Neuron (in vitro differentiated cells): ENCODE results near the gene ADORA3.

Source experiments
- H2AFZ ChIP-seq: one replicate; pipeline ENCODE4 v1.6.1; 2013; ENCODE audit warnings: low read depth, mild to moderate bottlenecking, inconsistent platforms, low read length, moderate library complexity
- H3K27me3 ChIP-seq: one replicate; pipeline ENCODE4 v1.6.1; 2013; ENCODE audit warnings: low read length; ENCODE audit not compliant: insufficient read depth
- H3K36me3 ChIP-seq: one replicate; pipeline ENCODE4 v1.6.1; 2013; ENCODE audit warnings: low read length; ENCODE audit not compliant: insufficient read depth
- H3K4me1 ChIP-seq: one replicate; pipeline ENCODE4 v1.6.1; 2013; ENCODE audit warnings: low read length; ENCODE audit not compliant: insufficient read depth
- H3K4me3 ChIP-seq: 2 replicates; pipeline ENCODE4 v1.5.1; 2013; ENCODE audit warnings: mild to moderate bottlenecking, low read length, moderate library complexity
- H3K9me3 ChIP-seq: one replicate; pipeline ENCODE4 v1.6.1; 2013; ENCODE audit warnings: low read length

Gene ADORA3

DNA sequence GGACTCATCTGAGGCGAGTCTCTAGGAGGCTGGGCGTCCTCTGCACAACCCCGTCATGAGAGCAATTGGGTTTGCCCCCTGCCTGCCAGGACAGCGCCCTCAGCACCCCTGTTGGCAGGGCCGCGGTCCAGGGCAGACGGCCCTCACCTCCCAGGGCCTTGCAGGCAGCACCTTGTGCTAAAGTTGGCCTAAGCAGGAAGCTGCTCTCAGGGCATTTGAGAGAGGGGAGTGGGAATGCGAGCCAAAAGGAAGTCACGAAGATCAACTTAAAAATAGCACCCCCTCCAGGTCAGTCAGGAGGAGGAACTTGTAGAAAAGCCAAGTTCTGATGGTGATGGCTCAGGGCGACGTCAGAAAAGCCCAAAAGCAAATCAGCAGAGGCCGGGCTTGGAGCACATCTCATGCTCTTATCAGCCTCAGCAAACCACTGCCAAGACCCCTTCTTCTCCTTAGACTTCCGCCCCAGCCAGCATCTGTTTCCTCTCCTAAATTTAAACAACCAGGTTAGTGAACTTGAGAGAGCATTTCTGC is 12.6 kb upstream of the ADORA3 start:
- no peaks in the 10 kb centered on the region for H3K4me1 ChIP-seq
- H3K4me3 ChIP-seq = no peak overlapping the region
- no peaks in the 10 kb centered on the region for H3K9me3 ChIP-seq
- no peak overlapping the region for H2AFZ ChIP-seq
- H3K36me3 ChIP-seq = no peaks in the 10 kb centered on the region
- no peaks in the 10 kb centered on the region for H3K27me3 ChIP-seq

DNA sequence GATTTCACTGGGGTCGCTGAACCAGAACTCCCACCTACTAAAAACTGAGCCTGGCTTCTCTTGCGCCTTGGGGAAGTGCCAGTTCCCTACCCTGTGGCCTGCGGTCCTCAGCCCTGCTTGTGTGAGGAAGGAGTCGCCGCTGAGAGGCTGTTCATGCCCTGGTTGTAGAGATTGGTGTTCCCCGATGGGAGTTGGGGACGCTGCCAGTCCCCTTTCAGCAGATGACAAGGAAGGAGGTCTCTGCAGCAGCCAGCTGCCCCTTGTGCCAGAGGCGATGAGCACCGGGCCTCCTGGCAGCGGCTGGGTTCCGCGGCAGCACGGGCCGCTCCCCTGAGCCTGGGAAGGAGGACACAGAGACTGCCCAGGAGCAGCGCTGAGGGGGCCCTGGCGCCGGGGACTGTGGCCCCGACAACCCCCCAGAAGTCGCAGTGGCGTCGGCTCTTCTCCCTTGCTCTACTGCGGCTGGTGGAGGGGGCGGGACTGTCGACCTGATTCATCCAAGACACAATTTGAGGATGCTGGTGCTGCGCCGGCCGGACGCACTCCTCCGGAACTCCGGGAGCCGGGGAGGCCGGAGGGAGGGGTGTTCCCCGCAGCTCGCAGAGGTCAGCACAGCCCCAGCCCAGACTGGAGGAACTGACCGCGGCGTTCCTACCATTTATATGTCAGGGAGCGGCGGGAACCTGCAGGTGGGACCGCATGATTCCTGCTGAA is 12.0 kb upstream of the ADORA3 start:
- Histone ChIP-seq H3K36me3 (no peaks in the 10 kb centered on the region), H3K4me1 (no peaks in the 10 kb centered on the region), H3K9me3 (no peaks in the 10 kb centered on the region), H3K27me3 (no peaks in the 10 kb centered on the region), H3K4me3 (no peak overlapping the region), H2AFZ (no peak overlapping the region)

GRCh38 chr1:111513410-111514020 is 10.1 kb upstream of the ADORA3 start:
- H3K36me3 ChIP-seq = no peaks in the 10 kb centered on the region
- no peaks in the 10 kb centered on the region for H3K27me3 ChIP-seq
- H3K4me1 ChIP-seq = peaks cover under 1% of the 10 kb centered on the region
- no peak overlapping the region for H3K4me3 ChIP-seq
- H3K9me3 ChIP-seq = no peaks in the 10 kb centered on the region
- H2AFZ ChIP-seq = no peak overlapping the region

DNA sequence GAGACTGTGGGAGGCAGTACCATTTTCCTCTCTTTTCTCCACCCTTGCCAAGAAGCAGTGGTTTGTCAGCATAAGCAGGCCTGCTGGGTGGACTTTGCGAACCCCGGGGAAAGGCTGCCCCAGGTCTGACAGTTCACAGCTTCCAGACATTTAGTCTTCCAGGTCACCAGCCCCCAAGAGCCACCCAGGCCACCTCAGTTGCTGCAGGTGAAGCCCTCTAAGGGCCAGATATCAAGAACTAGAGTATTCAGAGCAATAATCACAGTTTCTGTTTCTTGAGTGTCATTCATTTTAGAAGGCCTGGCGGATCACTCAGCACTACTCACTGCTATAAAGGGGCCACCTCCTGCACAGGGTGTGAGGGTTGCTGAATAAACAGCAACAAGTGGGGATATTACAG is 9.5 kb upstream of the ADORA3 start:
- Histone ChIP-seq H3K27me3 (no peaks in the 10 kb centered on the region), H3K9me3 (no peaks in the 10 kb centered on the region)

GRCh38 chr1:111512132-111512889 is 8.9 kb upstream of the ADORA3 start:
- H3K4me1 ChIP-seq = peaks cover 3% of the 10 kb centered on the region
- no peaks in the 10 kb centered on the region for H3K36me3 ChIP-seq
- H2AFZ ChIP-seq = no peak overlapping the region
- H3K27me3 ChIP-seq = no peaks in the 10 kb centered on the region
- no peaks in the 10 kb centered on the region for H3K9me3 ChIP-seq
- H3K4me3 ChIP-seq = no peak overlapping the region

More for the DNA sequence above, 9.5 kb upstream of the ADORA3 start:
- Histone ChIP-seq H3K36me3 (no peaks in the 10 kb centered on the region), H2AFZ (no peak overlapping the region), H3K4me1 (peaks cover 3% of the 10 kb centered on the region), H3K4me3 (no peak overlapping the region)

DNA sequence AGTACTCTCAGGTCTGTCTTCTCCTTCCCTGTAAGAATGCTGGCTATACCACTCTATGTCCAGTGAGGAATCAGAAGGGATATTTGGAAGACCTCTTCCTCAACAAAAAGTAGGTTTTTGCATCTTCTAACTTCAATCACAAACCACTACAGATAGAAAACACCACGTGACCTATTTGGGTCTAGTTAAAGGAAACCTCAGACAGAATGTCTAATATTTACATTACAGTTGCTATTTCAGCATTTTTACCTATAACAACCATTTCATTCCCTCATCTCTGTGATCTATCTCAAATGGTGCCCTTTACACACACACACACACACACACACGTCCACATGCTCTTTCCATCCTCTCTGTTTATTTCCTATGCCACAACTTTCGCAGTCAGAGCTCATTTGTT is 7.9 kb upstream of the ADORA3 start:
- Histone ChIP-seq H3K9me3 (no peaks in the 10 kb centered on the region), H2AFZ (no peak overlapping the region), H3K27me3 (no peaks in the 10 kb centered on the region), H3K36me3 (no peaks in the 10 kb centered on the region), H3K4me1 (peaks cover 3% of the 10 kb centered on the region), H3K4me3 (no peak overlapping the region)

GRCh38 chr1:111509997-111510375 is 6.6 kb upstream of the ADORA3 start:
- Histone ChIP-seq H2AFZ (no peak overlapping the region), H3K4me3 (no peak overlapping the region), H3K4me1 (peaks cover 3% of the 10 kb centered on the region), H3K9me3 (no peaks in the 10 kb centered on the region), H3K36me3 (no peaks in the 10 kb centered on the region), H3K27me3 (no peaks in the 10 kb centered on the region)

GRCh38 chr1:111507411-111508201 is 4.2 kb upstream of the ADORA3 start:
- H3K4me3 ChIP-seq = peak overlapping the region; percentile 59
- H3K36me3 ChIP-seq = no peaks in the 10 kb centered on the region
- peak overlapping the region; percentile 71 for H2AFZ ChIP-seq
- no peaks in the 10 kb centered on the region for H3K9me3 ChIP-seq
- peaks cover 4% of the 10 kb centered on the region for H3K27me3 ChIP-seq
- peaks cover 3% of the 10 kb centered on the region for H3K4me1 ChIP-seq

GRCh38 chr1:111506561-111506960 is 3.1 kb upstream of the ADORA3 start:
- no peaks in the 10 kb centered on the region for H3K9me3 ChIP-seq
- peaks cover 3% of the 10 kb centered on the region for H3K4me1 ChIP-seq
- H3K27me3 ChIP-seq = peaks cover 4% of the 10 kb centered on the region

GRCh38 chr1:111505641-111506119 is 2.2 kb upstream of the ADORA3 start:
- Histone ChIP-seq H3K27me3 (peaks cover 4% of the 10 kb centered on the region), H3K4me1 (peaks cover 3% of the 10 kb centered on the region), H3K4me3 (no peak overlapping the region), H3K9me3 (no peaks in the 10 kb centered on the region), H3K36me3 (no peaks in the 10 kb centered on the region), H2AFZ (no peak overlapping the region)

More at GRCh38 chr1:111506561-111506960, 3.1 kb upstream of the ADORA3 start:
- Histone ChIP-seq H3K4me3 (no peak overlapping the region), H3K36me3 (no peaks in the 10 kb centered on the region), H2AFZ (no peak overlapping the region)

GRCh38 chr1:111504097-111504496 is 664 bp upstream of the ADORA3 start:
- Histone ChIP-seq H3K9me3 (no peaks in the 10 kb centered on the region), H3K4me1 (peaks cover 7% of the 10 kb centered on the region)

DNA sequence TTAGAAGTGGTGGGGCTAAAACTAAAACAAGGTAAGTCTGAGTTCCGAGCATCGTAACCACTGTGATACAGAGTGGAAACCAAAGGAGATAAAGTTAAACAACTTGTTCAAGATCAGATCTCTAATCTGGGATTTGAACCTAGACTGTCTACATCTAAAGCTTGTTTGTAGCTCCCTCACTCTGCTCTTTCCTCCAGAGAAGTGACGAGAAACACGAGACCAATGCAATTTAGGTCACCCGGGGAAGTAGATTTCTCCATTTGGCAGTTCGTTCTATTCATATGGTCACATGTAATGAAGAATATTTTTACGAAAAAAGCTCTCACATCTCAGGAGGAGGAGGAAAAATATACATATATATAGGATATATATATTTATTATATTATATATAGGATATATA is 1.8 kb downstream of the ADORA3 start:
- H3K9me3 ChIP-seq = no peaks in the 10 kb centered on the region
- H2AFZ ChIP-seq = no peak overlapping the region
- peaks cover 4% of the 10 kb centered on the region for H3K27me3 ChIP-seq
- H3K4me3 ChIP-seq = no peak overlapping the region
- no peaks in the 10 kb centered on the region for H3K36me3 ChIP-seq
- peaks cover 5% of the 10 kb centered on the region for H3K4me1 ChIP-seq

More at GRCh38 chr1:111504097-111504496, 664 bp upstream of the ADORA3 start:
- Histone ChIP-seq H3K4me3 (no peak overlapping the region), H3K27me3 (peaks cover 4% of the 10 kb centered on the region), H3K36me3 (no peaks in the 10 kb centered on the region), H2AFZ (no peak overlapping the region)
